Vagina (tissue), 2 donors: ENCODE measurements around the gene TAC4. TPM values are rescaled to one million over a fixed set of nuclear protein-coding genes. Genes with fewer than 3 reads are reported as not detected.

ENCODE experiments used
- DNase-seq, 2 donors: peaks; one replicate each; pipeline ENCODE4 v3.0.0-alpha.2; 2017; ENCODE audit errors: extremely low spot score in 2 of 2
- H3K27ac ChIP-seq: fragments of 200-600 bp; sonication (generic); one replicate; pipeline ENCODE4 v1.5.1; 2019
- H3K27me3 ChIP-seq: fragments of 200-600 bp; sonication (generic); one replicate; pipeline ENCODE4 v1.5.1; 2019
- H3K36me3 ChIP-seq, 2 donors: fragments of 200-600 bp; sonication (generic); one replicate each; pipeline ENCODE4 v1.5.1; 2017 to 2019
- H3K4me1 ChIP-seq: fragments of 200-600 bp; sonication (generic); one replicate; pipeline ENCODE4 v1.5.1; 2019
- H3K4me3 ChIP-seq, 2 donors: fragments of 200-600 bp; sonication (generic); 1 replicate in 1 of 2; 2 replicates in 1 of 2; pipeline ENCODE4 v1.5.1; 2016 to 2019
- H3K9me3 ChIP-seq: fragments of 200-600 bp; sonication (generic); one replicate; pipeline ENCODE4 v1.5.1; 2019
- POLR2A ChIP-seq, 2 donors: fragments of 450-650 bp; IDR thresholded peaks; one replicate each; pipeline ENCODE4 v1.6.1; 2017; ENCODE audit warnings: antibody characterized with exemption in 2 of 2, mild to moderate bottlenecking in 2 of 2, moderate library complexity in 2 of 2
- POLR2AphosphoS5 ChIP-seq, 2 donors: sonication (generic); formaldehyde crosslinking; IDR thresholded peaks; one replicate each; pipeline ENCODE4 v1.9.0; 2017; ENCODE audit warnings: antibody characterized with exemption in 2 of 2, mild to moderate bottlenecking in 2 of 2, low read depth in 1 of 2; ENCODE audit not compliant: insufficient read depth in 1 of 2
- intact Hi-C: fragments of 100-400 bp; cut with DNase I; formaldehyde crosslinking; loops from one replicate; pipeline ENCODE4 v1.15.1; 2023
- total RNA-seq: library from RNA; depleted of rRNA; stranded (reverse); fragments of >200 nt; gene quantifications from one replicate; pipeline ENCODE4 v1.2.3, GENCODE V29; 2016
- TF ChIP-seq, protein P1 (sequence below), 3 experiments: fragments of 450-650 bp in 2 of 3; fragments of 200-600 bp in 1 of 3; sonication (generic) in 1 of 3; IDR thresholded peaks; one replicate each; pipeline ENCODE4 v1.5.1; 2017 to 2019; ENCODE audit warnings: antibody characterized with exemption in 3 of 3, mild to moderate bottlenecking in 2 of 3, moderate library complexity in 2 of 3

Gene TAC4
- total RNA-seq, 1 donor from 2014 or later: not detected

DNA sequence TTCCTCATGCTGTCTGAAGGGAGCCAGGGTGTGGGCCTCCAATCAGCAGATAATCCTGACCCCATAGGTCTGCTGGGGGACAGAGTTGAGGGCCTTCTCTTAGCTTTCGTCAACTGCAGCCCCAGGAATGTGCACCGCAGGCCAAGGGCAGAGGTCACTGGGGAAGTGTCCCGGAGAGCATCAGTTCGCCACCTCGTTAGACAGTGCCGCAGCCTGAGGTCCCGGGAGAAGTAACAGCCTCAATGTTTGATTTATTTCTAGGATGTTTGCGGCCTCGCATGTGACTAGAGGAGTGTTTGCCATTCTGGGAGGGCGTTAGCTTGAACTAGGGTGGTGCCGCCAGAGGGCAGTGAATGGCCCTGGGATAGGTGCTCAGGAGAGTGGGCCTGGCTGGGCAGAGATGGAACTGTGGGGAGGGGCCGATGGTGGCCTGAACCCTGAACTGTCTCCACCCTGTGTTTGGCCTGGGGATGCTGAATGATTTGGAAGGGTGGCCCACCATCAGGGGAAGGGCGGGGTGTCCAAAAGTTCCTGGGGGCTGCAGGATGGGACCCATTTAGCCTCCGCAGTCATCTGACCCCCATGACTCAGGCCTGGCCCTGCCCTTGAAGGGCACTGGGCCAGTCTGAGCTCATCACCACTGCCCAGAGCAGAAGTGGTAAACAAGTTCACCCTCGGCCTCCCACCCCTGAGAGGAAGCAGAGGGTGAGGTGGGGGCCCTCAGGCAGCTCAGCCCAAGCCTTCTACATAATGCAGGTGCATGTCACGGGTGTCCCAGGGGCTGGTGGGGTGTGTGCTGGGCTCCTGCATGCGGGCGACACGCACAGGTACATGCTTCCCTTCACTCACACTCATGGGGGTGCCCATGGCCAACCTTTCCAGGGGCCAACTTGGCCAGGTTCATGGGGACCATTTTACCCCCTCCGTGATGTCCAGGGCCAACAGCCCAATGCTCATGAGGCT lies 12.4 kb upstream of the TAC4 start:
- Histone ChIP-seq H3K4me1 (peaks cover 4% of the 10 kb centered on the region), H3K27ac (no peak overlapping the region), H3K27me3 (no peaks in the 10 kb centered on the region), H3K9me3 (no peaks in the 10 kb centered on the region), H3K4me3 (no peak overlapping the region), H3K36me3 (no peaks in the 10 kb centered on the region)
- intact Hi-C loops: loop anchor here (5.0 to 10.0 kb wide), 3 partner anchors 137 to 285 kb away; partner anchors contain the start of genes DLX3, NXPH3 and SLC35B1
- no peak for DNase-seq
- no peak for TF ChIP-seq POLR2AphosphoS5 (IDR thresholded peaks at IDR 0.05; ENCODE audit: insufficient read depth in 1 of 2, low read depth in 1 of 2)
- TF ChIP-seq, protein P1, sequence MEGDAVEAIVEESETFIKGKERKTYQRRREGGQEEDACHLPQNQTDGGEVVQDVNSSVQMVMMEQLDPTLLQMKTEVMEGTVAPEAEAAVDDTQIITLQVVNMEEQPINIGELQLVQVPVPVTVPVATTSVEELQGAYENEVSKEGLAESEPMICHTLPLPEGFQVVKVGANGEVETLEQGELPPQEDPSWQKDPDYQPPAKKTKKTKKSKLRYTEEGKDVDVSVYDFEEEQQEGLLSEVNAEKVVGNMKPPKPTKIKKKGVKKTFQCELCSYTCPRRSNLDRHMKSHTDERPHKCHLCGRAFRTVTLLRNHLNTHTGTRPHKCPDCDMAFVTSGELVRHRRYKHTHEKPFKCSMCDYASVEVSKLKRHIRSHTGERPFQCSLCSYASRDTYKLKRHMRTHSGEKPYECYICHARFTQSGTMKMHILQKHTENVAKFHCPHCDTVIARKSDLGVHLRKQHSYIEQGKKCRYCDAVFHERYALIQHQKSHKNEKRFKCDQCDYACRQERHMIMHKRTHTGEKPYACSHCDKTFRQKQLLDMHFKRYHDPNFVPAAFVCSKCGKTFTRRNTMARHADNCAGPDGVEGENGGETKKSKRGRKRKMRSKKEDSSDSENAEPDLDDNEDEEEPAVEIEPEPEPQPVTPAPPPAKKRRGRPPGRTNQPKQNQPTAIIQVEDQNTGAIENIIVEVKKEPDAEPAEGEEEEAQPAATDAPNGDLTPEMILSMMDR (IDR thresholded peaks at IDR 0.05): no peak

DNA sequence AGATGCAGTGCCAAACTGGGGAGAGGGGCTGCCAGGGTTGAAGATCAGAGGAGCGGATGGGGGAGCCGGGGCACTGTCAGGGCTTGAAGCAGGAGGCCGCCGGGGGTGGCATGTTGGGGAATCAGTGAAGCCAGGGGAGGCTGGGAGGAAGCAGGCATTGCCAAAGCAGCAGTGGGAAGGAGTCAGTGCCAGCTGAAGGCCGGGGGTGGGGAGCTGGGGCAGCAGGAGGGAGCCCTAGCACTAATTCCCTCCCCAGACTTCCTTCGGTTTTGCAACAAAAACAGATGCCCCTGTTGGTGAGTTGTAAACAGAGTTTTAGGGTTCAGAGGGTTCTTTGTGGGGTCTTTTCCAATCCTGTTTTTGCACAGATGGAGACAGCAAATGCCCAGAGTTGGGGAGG lies 10.9 kb upstream of the TAC4 start:
- Histone ChIP-seq H3K27ac (no peak overlapping the region), H3K4me1 (peaks cover 4% of the 10 kb centered on the region), H3K4me3 (no peak overlapping the region), H3K9me3 (no peaks in the 10 kb centered on the region), H3K27me3 (no peaks in the 10 kb centered on the region), H3K36me3 (no peaks in the 10 kb centered on the region)
- intact Hi-C loops: loop anchor here (10.0 kb wide), 2 partner anchors 154 to 284 kb away; partner anchors contain the start of genes NXPH3 and SLC35B1
- no peak for DNase-seq
- no peak for TF ChIP-seq POLR2AphosphoS5 (IDR thresholded peaks at IDR 0.05; ENCODE audit: insufficient read depth in 1 of 2, low read depth in 1 of 2)
- TF ChIP-seq, protein P1 (IDR thresholded peaks at IDR 0.05): no peak
- TF ChIP-seq POLR2A (IDR thresholded peaks at IDR 0.05): no peak

DNA sequence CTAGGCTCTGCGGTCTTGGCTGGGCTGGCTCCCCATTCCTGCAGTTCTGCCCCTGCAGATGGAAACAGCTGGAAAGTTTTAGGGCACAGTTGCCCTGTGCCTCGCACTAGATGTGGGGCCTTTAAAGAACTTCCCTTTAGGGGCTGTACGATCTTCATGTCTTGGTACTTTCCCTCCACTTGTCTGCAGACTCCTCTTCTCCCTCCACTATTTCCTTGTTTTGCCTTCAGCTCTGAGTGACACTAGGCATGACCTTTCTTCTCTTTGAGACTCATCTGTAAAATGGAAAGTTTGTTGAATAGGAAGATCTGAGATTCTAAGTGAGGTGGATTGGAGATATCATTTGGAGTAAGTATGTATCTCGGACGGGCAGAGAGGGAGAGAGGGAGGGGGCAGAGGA lies 6.3 kb upstream of the TAC4 start:
- DNase-seq: no peak
- no peaks in the 10 kb centered on the region for H3K27me3 ChIP-seq
- H3K27ac ChIP-seq: no peak overlapping the region
- intact Hi-C loops: loop anchor here (10.0 kb wide), 2 partner anchors 149 to 279 kb away; partner anchors contain the start of genes NXPH3 and SLC35B1
- TF ChIP-seq, protein P1 (IDR thresholded peaks at IDR 0.05): no peak
- TF ChIP-seq POLR2A (IDR thresholded peaks at IDR 0.05) (no peak), POLR2AphosphoS5 (IDR thresholded peaks at IDR 0.05; ENCODE audit: insufficient read depth in 1 of 2, low read depth in 1 of 2) (no peak)
- H3K4me1 ChIP-seq: peaks cover 13% of the 10 kb centered on the region
- no peaks in the 10 kb centered on the region for H3K9me3 ChIP-seq
- no peak overlapping the region for H3K4me3 ChIP-seq
- H3K36me3 ChIP-seq: no peaks in the 10 kb centered on the region

DNA sequence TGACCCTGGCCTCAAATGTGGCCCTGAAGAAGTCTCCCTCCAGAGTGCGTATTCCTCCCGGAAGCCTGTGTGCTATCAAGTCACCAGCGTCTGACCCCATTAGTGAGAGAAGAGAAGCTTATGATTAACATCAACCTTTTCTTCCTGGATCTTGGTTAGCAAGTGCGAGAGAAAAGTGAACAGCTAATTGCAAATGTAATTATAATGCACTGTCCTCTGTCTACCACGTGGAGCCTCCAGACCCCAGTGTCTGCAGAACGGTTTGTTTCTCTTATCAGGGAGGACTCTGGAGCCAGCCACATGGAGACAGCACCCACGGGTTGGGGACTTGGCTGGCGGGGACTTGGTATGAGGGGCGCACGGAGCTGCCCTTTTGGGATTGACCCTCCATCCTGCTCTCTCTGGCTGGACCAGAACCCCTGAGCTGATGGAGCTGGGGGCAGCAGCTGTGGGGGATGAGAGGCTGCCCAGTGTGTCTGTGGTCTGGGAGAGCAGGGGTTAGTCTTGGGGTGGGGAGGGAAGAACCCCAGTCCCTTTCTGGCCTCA lies 5.7 kb upstream of the TAC4 start:
- Histone ChIP-seq H3K9me3 (no peaks in the 10 kb centered on the region), H3K27ac (no peak overlapping the region), H3K4me1 (peaks cover 13% of the 10 kb centered on the region), H3K36me3 (no peaks in the 10 kb centered on the region), H3K27me3 (no peaks in the 10 kb centered on the region), H3K4me3 (no peak overlapping the region)
- no peak for TF ChIP-seq POLR2AphosphoS5 (IDR thresholded peaks at IDR 0.05; ENCODE audit: insufficient read depth in 1 of 2, low read depth in 1 of 2)
- TF ChIP-seq, protein P1 (IDR thresholded peaks at IDR 0.05): no peak
- TF ChIP-seq POLR2A (IDR thresholded peaks at IDR 0.05): no peak
- intact Hi-C loops: loop anchor here (10.0 kb wide), 2 partner anchors 149 to 279 kb away; partner anchors contain the start of genes NXPH3 and SLC35B1
- DNase-seq: no peak
